GM12878 (cell line): ENCODE measurements around the gene SLC10A1. TPM values are rescaled to one million over a fixed set of nuclear protein-coding genes. Genes with fewer than 3 reads are reported as not detected.

ENCODE experiments used
- ATAC-seq: fragments of 200-7000 bp; cut with Tn5 transposase; 3 replicates; pipeline ENCODE4 v1.9.1; 2020; ENCODE audit warnings: mild to moderate bottlenecking, moderate library complexity
- BruUV-seq: library from RNA; stranded (reverse); fragments of 400-500 nt; replicated peaks from 2 replicates; lab custom pipeline; 2021; lab: Mats Ljungman, UMichigan
- CTCF ChIA-PET: fragments of 300-600 bp; sonication (Branson Sonifier 250); formaldehyde crosslinking; extraction: SDS; loops from one replicate; lab custom pipeline; 2021; ENCODE audit warnings: inconsistent platforms; lab: Yijun Ruan, JAX
- POLR2A ChIA-PET: fragments of 350-600 bp; formaldehyde crosslinking; extraction: SDS; loops from one replicate; lab custom pipeline; 2021; ENCODE audit warnings: inconsistent platforms; lab: Charles Lee
- RAD21 ChIA-PET: fragments of 300-600 bp; sonication (Branson Sonifier 250); formaldehyde crosslinking; loops from one replicate; lab custom pipeline; 2023; ENCODE audit warnings: antibody characterized with exemption; ENCODE audit not compliant: unreplicated experiment; lab: Charles Lee
- SMC1A ChIA-PET: fragments of 300-600 bp; sonication (Branson Sonifier 250); formaldehyde crosslinking; loops from one replicate; lab custom pipeline; 2023; ENCODE audit not compliant: unreplicated experiment, uncharacterized antibody; lab: Charles Lee
- DNase-seq: peaks from one replicate; pipeline ENCODE4 v3.0.0-alpha.2; 2011; ENCODE audit warnings: low read depth, low spot score
- FAIRE-seq: peaks from 3 replicates; lab custom pipeline; 2011; peaks lifted over from hg19 to GRCh38; lab: Jason Lieb, UNC
- H2AFZ ChIP-seq: 2 replicates; pipeline ENCODE4 v1.6.0; 2011; ENCODE audit warnings: low read depth, low read length, control low read depth; ENCODE audit not compliant: control insufficient read depth
- H3K27ac ChIP-seq: 2 replicates; pipeline ENCODE4 v1.5.1; 2011; ENCODE audit warnings: control low read depth; ENCODE audit not compliant: control insufficient read depth, insufficient read depth
- H3K27me3 ChIP-seq, 2 experiments: replicated peaks in 1 of 2; 2 replicates each; pipeline versions ENCODE4 v1.6.0 to v1.6.1; 2011; ENCODE audit warnings: low read length in 1 of 2; ENCODE audit not compliant: control insufficient read depth in 2 of 2, insufficient read depth in 2 of 2
- H3K36me3 ChIP-seq, 2 experiments: 2 replicates each; pipeline ENCODE4 v1.5.1; 2011; ENCODE audit warnings: low read length in 1 of 2; ENCODE audit not compliant: control insufficient read depth in 2 of 2, insufficient read depth in 2 of 2
- H3K4me1 ChIP-seq: 2 replicates; pipeline ENCODE4 v1.6.1; 2011; ENCODE audit warnings: mild to moderate bottlenecking, low read length, moderate library complexity, mixed read lengths; ENCODE audit not compliant: control insufficient read depth, insufficient read depth
- H3K4me2 ChIP-seq: 2 replicates; pipeline ENCODE4 v1.6.0; 2011; ENCODE audit warnings: control low read depth; ENCODE audit not compliant: control insufficient read depth, insufficient read depth
- H3K4me3 ChIP-seq: fragments of 200-600 bp; sonication (generic); 2 replicates; pipeline ENCODE4 v1.5.1; 2016
- H3K79me2 ChIP-seq: 2 replicates; pipeline ENCODE4 v1.6.0; 2011; ENCODE audit warnings: low read length; ENCODE audit not compliant: control insufficient read depth, insufficient read depth
- H3K9ac ChIP-seq: 2 replicates; pipeline ENCODE4 v1.8.0; 2011; ENCODE audit warnings: low read length, control low read depth, mixed read lengths; ENCODE audit not compliant: control insufficient read depth, insufficient read depth
- H3K9me3 ChIP-seq: replicated peaks from 3 replicates; pipeline ENCODE4 v1.5.1; 2011; ENCODE audit warnings: mild to moderate bottlenecking, low read length; ENCODE audit not compliant: control insufficient read depth, insufficient read depth
- H4K20me1 ChIP-seq: 2 replicates; pipeline ENCODE4 v1.6.0; 2011; ENCODE audit not compliant: control insufficient read depth, insufficient read depth
- BMI1 ChIP-seq: fragments of 450-650 bp; IDR thresholded peaks from 2 replicates; pipeline ENCODE4 v1.6.1; 2016; ENCODE audit warnings: mild to moderate bottlenecking, moderate library complexity, borderline replicate concordance
- CHD2 ChIP-seq: IDR thresholded peaks from 2 replicates; pipeline ENCODE4 v1.6.1; 2011; ENCODE audit warnings: low read depth, low read length, improper control_type of control experiment, borderline replicate concordance
- E2F4 ChIP-seq: IDR thresholded peaks from 2 replicates; pipeline ENCODE4 v1.6.1; 2012; ENCODE audit warnings: low read depth, low read length, improper control_type of control experiment
- TCF12 ChIP-seq: IDR thresholded peaks from 2 replicates; pipeline ENCODE4 v1.6.1; 2011; ENCODE audit warnings: low read depth, mild to moderate bottlenecking, low read length
- ZBTB11 ChIP-seq: fragments of 450-650 bp; formaldehyde crosslinking; IDR thresholded peaks from 2 replicates; pipeline ENCODE4 v1.5.0; 2022; ENCODE audit warnings: mild to moderate bottlenecking, missing genetic modification characterization
- WGBS: methylation state at CpG from one replicate; pipeline ENCODE4 v1.1.6; 2016; ENCODE audit warnings: low lambda C conversion rate; ENCODE audit not compliant: insufficient replicate concordance, insufficient coverage; ENCODE audit errors: missing lambda C conversion rate; 5-methylcytosine and 5-hydroxymethylcytosine counted together
- in situ Hi-C: fragments of 300-500 bp; cut with MboI; formaldehyde crosslinking; loops from 9 replicates; pipeline ENCODE4 v1.14.3; 2018; ENCODE audit warnings: mixed read lengths
- intact Hi-C: fragments of 100-400 bp; cut with micrococcal nuclease; formaldehyde crosslinking; loops from one replicate; pipeline ENCODE4 v1.14.2; 2022; ENCODE audit not compliant: unreplicated experiment
- polyA plus RNA-seq, 11 experiments: library from polyadenylated mRNA; depleted of rRNA in 4 of 11; unstranded in 6 of 11; stranded (reverse) in 5 of 11; fragments of >200 nt; fragmentation: Nextera tagmentation in 4 of 11; fragmentation: Illumina TruSeq in 1 of 11; extraction: Ambion mirVana in 4 of 11; extraction: Trizol in 1 of 11; gene quantifications; 1 replicate in 1 of 11; 2 replicates in 10 of 11; pipeline versions ENCODE4 v1.2.1 to v1.2.3, GENCODE V29; 2011 to 2016; ENCODE audit warnings: inconsistent platforms in 2 of 11, missing spikeins in 2 of 11, low read depth in 1 of 11
- total RNA-seq, 4 experiments: library from RNA; depleted of rRNA in 3 of 4; stranded (reverse); fragments of >200 nt in 3 of 4; fragmentation: Illumina TruSeq in 1 of 4; extraction: Trizol in 1 of 4; gene quantifications; 2 replicates each; pipeline versions ENCODE4 v1.2.1 to v1.2.3, GENCODE V29; 2013 to 2021

Gene SLC10A1
- total and polyA plus RNA-seq, 10 of the 15 experiments (the other 5 are each of a cell fraction or from before 2014, with no cell fraction given) = 0.15 to 0.16 TPM; not detected in 8

GRCh38 chr14:69796797-69797500, at the start of gene SLC10A1 (continued):
- no peak for TF ChIP-seq CHD2
- no peak for TF ChIP-seq BMI1
- no peak for TF ChIP-seq TCF12

GRCh38 chr14:69845787-69846186, 48.7 kb upstream of the SLC10A1 start:
- Histone ChIP-seq H3K9ac (no peak overlapping the region), H3K9me3 (no peaks in the 10 kb centered on the region), H3K27me3 (peaks cover 1 to 7% of the 10 kb centered on the region in 2 experiments), H3K27ac (no peak overlapping the region), H3K36me3 (no peaks in the 10 kb centered on the region), H3K4me2 (no peak overlapping the region), H3K79me2 (no peaks in the 10 kb centered on the region), H4K20me1 (no peaks in the 10 kb centered on the region), H3K4me3 (no peak overlapping the region), H2AFZ (no peak overlapping the region), H3K4me1 (no peaks in the 10 kb centered on the region)
- CTCF ChIA-PET = no interaction called here
- DNase-seq (no peak), ATAC-seq (no peak), FAIRE-seq (no peak)
- in situ Hi-C loops = no loop called here
- TF ChIP-seq ZBTB11 (CRISPR knock-in tag) (no peak), E2F4 (no peak)
- POLR2A ChIA-PET = no interaction called here
- intact Hi-C loops = no loop called here
- SMC1A ChIA-PET = no interaction called here
- WGBS = 65% methylated on average over 5 of the region's 5 CpGs
- RAD21 ChIA-PET = no interaction called here
- BruUV-seq = no TSS peak
